Body of pancreas (tissue), 4 donors: ENCODE results near the gene KCNF1. TPM values are rescaled to one million over a fixed set of nuclear protein-coding genes. Genes with fewer than 3 reads are reported as not detected.

Experiments used
- ATAC-seq: fragments of 150-250 bp; one replicate; pipeline ENCODE4 v1.9.1; 2016
- DNase-seq, 4 donors: peaks; one replicate each; pipeline ENCODE4 v3.0.0-alpha.2; 2019
- H3K27ac ChIP-seq, 4 donors: fragments of 200-600 bp; sonication (generic); 1 replicate in 3 of 4; 2 replicates in 1 of 4; pipeline versions ENCODE4 v1.5.1 to v1.6.1; 2016 to 2019; ENCODE audit warnings: mild to moderate bottlenecking in 1 of 4, mixed read lengths in 1 of 4, moderate library complexity in 1 of 4
- H3K27me3 ChIP-seq, 2 donors: fragments of 200-600 bp; sonication (generic); one replicate each; pipeline ENCODE4 v1.6.0; 2016; ENCODE audit warnings: mild to moderate bottlenecking in 1 of 2
- H3K36me3 ChIP-seq, 2 donors: fragments of 200-600 bp; sonication (generic); replicated peaks in 1 of 2; 2 replicates each; pipeline ENCODE4 v1.5.1; 2016; ENCODE audit warnings: low read depth in 2 of 2; ENCODE audit not compliant: insufficient read depth in 1 of 2
- H3K4me1 ChIP-seq: fragments of 200-600 bp; sonication (generic); one replicate; pipeline ENCODE4 v1.6.0; 2016
- H3K4me3 ChIP-seq, 2 donors: fragments of 200-600 bp; sonication (generic); 1 replicate in 1 of 2; 2 replicates in 1 of 2; pipeline ENCODE4 v1.5.1; 2016 to 2019
- H3K9me3 ChIP-seq, 3 donors: fragments of 200-600 bp; sonication (generic); 1 replicate in 2 of 3; 2 replicates in 1 of 3; pipeline ENCODE4 v1.5.1; 2016
- POLR2A ChIP-seq, 3 donors: fragments of 450-650 bp; IDR thresholded peaks; one replicate each; pipeline ENCODE4 v1.6.1; 2016; ENCODE audit warnings: antibody characterized with exemption in 3 of 3, mild to moderate bottlenecking in 2 of 3
- WGBS, 2 donors: methylation state at CpG; one replicate each; pipeline ENCODE4 v1.1.5; 2017; 5-methylcytosine and 5-hydroxymethylcytosine counted together
- intact Hi-C: fragments of 100-400 bp; cut with DNase I; formaldehyde crosslinking; loops from one replicate; pipeline ENCODE4 v1.15.1; 2023
- total RNA-seq, 2 donors: library from RNA; depleted of rRNA; stranded (reverse); fragments of >200 nt; gene quantifications; one replicate each; pipeline ENCODE4 v1.1.0, GENCODE V29; 2016
- TF ChIP-seq, protein P1 (sequence below), 7 experiments: fragments of 450-650 bp in 4 of 7; fragments of 200-600 bp in 3 of 7; sonication (generic) in 3 of 7; IDR thresholded peaks; one replicate each; pipeline ENCODE4 v1.5.1; 2016 to 2019; ENCODE audit warnings: antibody characterized with exemption in 7 of 7

KCNF1 gene
- total RNA-seq, 2 donors from 2014 or later = 5.3 TPM; not detected in 1

- ATAC-seq (no peak), DNase-seq (no peak)
- no peaks in the 10 kb centered on the region for H3K9me3 ChIP-seq
- H3K27me3 ChIP-seq = no peaks in the 10 kb centered on the region
- TF ChIP-seq POLR2A (IDR thresholded peaks at IDR 0.05) = no peak
- TF ChIP-seq, protein P1, sequence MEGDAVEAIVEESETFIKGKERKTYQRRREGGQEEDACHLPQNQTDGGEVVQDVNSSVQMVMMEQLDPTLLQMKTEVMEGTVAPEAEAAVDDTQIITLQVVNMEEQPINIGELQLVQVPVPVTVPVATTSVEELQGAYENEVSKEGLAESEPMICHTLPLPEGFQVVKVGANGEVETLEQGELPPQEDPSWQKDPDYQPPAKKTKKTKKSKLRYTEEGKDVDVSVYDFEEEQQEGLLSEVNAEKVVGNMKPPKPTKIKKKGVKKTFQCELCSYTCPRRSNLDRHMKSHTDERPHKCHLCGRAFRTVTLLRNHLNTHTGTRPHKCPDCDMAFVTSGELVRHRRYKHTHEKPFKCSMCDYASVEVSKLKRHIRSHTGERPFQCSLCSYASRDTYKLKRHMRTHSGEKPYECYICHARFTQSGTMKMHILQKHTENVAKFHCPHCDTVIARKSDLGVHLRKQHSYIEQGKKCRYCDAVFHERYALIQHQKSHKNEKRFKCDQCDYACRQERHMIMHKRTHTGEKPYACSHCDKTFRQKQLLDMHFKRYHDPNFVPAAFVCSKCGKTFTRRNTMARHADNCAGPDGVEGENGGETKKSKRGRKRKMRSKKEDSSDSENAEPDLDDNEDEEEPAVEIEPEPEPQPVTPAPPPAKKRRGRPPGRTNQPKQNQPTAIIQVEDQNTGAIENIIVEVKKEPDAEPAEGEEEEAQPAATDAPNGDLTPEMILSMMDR (IDR thresholded peaks at IDR 0.05) = no peak
- no peak overlapping the region for H3K4me3 ChIP-seq
- no peaks in the 10 kb centered on the region for H3K4me1 ChIP-seq
- H3K36me3 ChIP-seq = no peaks in the 10 kb centered on the region
- H3K27ac ChIP-seq = no peak overlapping the region
- intact Hi-C loops = no loop called here
Observed at GRCh38 chr2:10892316-10892715, 19.4 kb upstream of the KCNF1 start.

DNA sequence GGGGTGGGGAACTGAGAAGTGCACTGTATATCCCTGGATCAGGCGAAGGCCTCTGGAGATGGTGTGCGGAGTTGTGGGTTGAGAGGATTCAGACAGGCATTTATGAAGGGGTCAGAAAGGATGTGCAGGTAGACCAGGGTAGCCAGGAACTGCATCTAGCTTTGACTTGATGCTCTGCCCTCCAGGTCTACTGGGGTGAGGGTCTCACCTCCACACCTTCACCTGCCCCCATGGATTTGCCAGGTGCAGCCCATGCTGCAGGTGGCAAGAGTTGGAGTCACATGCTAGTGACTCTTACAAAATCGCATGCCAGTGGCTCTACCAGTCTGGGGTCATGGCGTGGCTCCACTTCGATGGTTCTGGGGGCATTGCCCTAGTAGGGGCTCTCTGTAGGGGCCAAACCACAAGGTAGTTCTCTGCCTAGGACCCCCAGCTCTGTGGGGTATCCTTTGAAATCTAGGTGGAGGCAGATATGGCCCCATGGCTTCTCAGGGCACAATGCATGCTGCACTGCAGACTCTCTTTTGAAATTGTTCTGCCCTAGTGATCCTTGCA is 18.9 kb upstream of the KCNF1 start:
- H3K27me3 ChIP-seq = no peaks in the 10 kb centered on the region
- TF ChIP-seq, protein P1 (IDR thresholded peaks at IDR 0.05) = no peak
- TF ChIP-seq POLR2A (IDR thresholded peaks at IDR 0.05) = no peak
- intact Hi-C loops = no loop called here
- DNase-seq = no peak
- H3K9me3 ChIP-seq = no peaks in the 10 kb centered on the region
- no peaks in the 10 kb centered on the region for H3K36me3 ChIP-seq
- ATAC-seq = no peak
- no peak overlapping the region for H3K4me3 ChIP-seq
- H3K4me1 ChIP-seq = no peaks in the 10 kb centered on the region
- no peak overlapping the region for H3K27ac ChIP-seq
- 76 to 88% methylated on average over 3 to 4 of the region's 5 CpGs for WGBS, 2 donors

GRCh38 chr2:10894264-10894935 is 17.3 kb upstream of the KCNF1 start:
- Histone ChIP-seq H3K27me3 (no peaks in the 10 kb centered on the region), H3K9me3 (no peaks in the 10 kb centered on the region), H3K36me3 (no peaks in the 10 kb centered on the region), H3K4me3 (no peak overlapping the region), H3K4me1 (no peaks in the 10 kb centered on the region), H3K27ac (no peak overlapping the region)
- intact Hi-C loops = no loop called here
- DNase-seq = no peak
- TF ChIP-seq POLR2A (IDR thresholded peaks at IDR 0.05) = no peak
- ATAC-seq = no peak
- WGBS, 2 donors = 62 to 80% methylated on average over 4 of the region's 4 CpGs

- no peaks in the 10 kb centered on the region for H3K27me3 ChIP-seq
- no peaks in the 10 kb centered on the region for H3K9me3 ChIP-seq
- 81 to 93% methylated on average over 2 of the region's 2 CpGs for WGBS, 2 donors
- no peaks in the 10 kb centered on the region for H3K36me3 ChIP-seq
- no peak for DNase-seq
- no peak for ATAC-seq
- H3K4me3 ChIP-seq = no peak overlapping the region
- intact Hi-C loops = no loop called here
- no peaks in the 10 kb centered on the region for H3K4me1 ChIP-seq
- no peak for TF ChIP-seq POLR2A (IDR thresholded peaks at IDR 0.05)
- TF ChIP-seq, protein P1 (IDR thresholded peaks at IDR 0.05) = no peak
- no peak overlapping the region for H3K27ac ChIP-seq
Observed at GRCh38 chr2:10895231-10895630, 16.5 kb upstream of the KCNF1 start.

GRCh38 chr2:10897956-10898355 is 13.8 kb upstream of the KCNF1 start:
- WGBS, 2 donors = 77 to 88% methylated on average over 4 of the region's 4 CpGs
- Histone ChIP-seq H3K4me3 (no peak overlapping the region), H3K9me3 (no peaks in the 10 kb centered on the region), H3K27me3 (no peaks in the 10 kb centered on the region), H3K36me3 (no peaks in the 10 kb centered on the region), H3K4me1 (no peaks in the 10 kb centered on the region), H3K27ac (no peak overlapping the region)
- DNase-seq = no peak
- intact Hi-C loops = no loop called here
- TF ChIP-seq POLR2A (IDR thresholded peaks at IDR 0.05) = no peak
- TF ChIP-seq, protein P1 (IDR thresholded peaks at IDR 0.05) = no peak
- no peak for ATAC-seq
